ENCODE data around the gene PAX7. TPM values are rescaled to one million over a fixed set of nuclear protein-coding genes. Genes with fewer than 3 reads are reported as not detected.

PAX7 gene
- total and polyA plus RNA-seq, 2 donors (not counting 3 experiments of a cell fraction or from before 2014, with no cell fraction given) = not detected

GRCh38 chr1:18738126-18738525 lies 107.5 kb downstream of the PAX7 start:
- Histone ChIP-seq H4K20me1 (replicated peaks; ENCODE audit: control insufficient read depth, extremely low read depth, insufficient read depth, low read length) (no peaks in the 10 kb centered on the region), H3K9ac (replicated peaks; ENCODE audit: extremely low read depth, insufficient read depth, low read length) (no peak overlapping the region), H3K79me2 (ENCODE audit: control insufficient read depth, insufficient read depth, low read length) (no peaks in the 10 kb centered on the region), H3K4me3 (replicated peaks in 1 of 3; ENCODE audit: insufficient read depth in 1 of 3, low read depth in 1 of 3, low read length in 3 of 3) (no peak overlapping the region), H3K27ac (ENCODE audit: insufficient read depth, low read depth, low read length) (no peak overlapping the region), H3K4me2 (ENCODE audit: insufficient read depth, low read length) (no peak overlapping the region), H3K36me3 (ENCODE audit: control insufficient read depth in 2 of 2, extremely low read depth in 1 of 2, insufficient read depth in 2 of 2, low read length in 2 of 2) (no peaks in the 10 kb centered on the region), H3K9me3 (replicated peaks; ENCODE audit: control insufficient read depth, insufficient read depth, low read length) (no peaks in the 10 kb centered on the region), H3K4me1 (ENCODE audit: control insufficient read depth, extremely low read depth, insufficient read depth, low read length) (no peaks in the 10 kb centered on the region), H2AFZ (ENCODE audit: low read depth, low read length) (no peak overlapping the region), H3K9me1 (replicated peaks; ENCODE audit: control insufficient read depth, extremely low read depth, insufficient read depth, low read length) (no peaks in the 10 kb centered on the region), H3K27me3 (ENCODE audit: control insufficient read depth in 2 of 2, insufficient read depth in 2 of 2, low read length in 2 of 2) (no peaks in the 10 kb centered on the region)
- ChIA-PET POLR2A (no interaction called here), CTCF (no interaction called here)
- TF ChIP-seq MAX (IDR thresholded peaks at IDR 0.05; ENCODE audit: insufficient read depth, insufficient read length) (no peak), MYC (IDR thresholded peaks at IDR 0.05; ENCODE audit: low read depth, low read length) (no peak), CTCF (IDR thresholded peaks at IDR 0.05; ENCODE audit: extremely low read depth in 1 of 2, insufficient read depth in 1 of 2, low read depth in 1 of 2, low read length in 2 of 2) (no peak), EZH2 (IDR thresholded peaks at IDR 0.05; ENCODE audit: borderline replicate concordance, low read depth, low read length, severe bottlenecking) (no peak), POLR2AphosphoS5 (IDR thresholded peaks at IDR 0.05; ENCODE audit: insufficient read depth, low read depth, low read length) (no peak), GATA2 (IDR thresholded peaks at IDR 0.05; ENCODE audit: insufficient read depth, insufficient read length, low read depth, low read length) (no peak), POLR2A (IDR thresholded peaks at IDR 0.05; ENCODE audit: low read depth, low read length) (no peak)
- FAIRE-seq (no peak), DNase-seq (ENCODE audit: low read depth, low spot score) (no peak)
- intact Hi-C loops (cut with micrococcal nuclease) = no loop called here
- dilution Hi-C loops (cut with MboI; ENCODE audit: extremely low pct_ligation_motif_present, low sequenced_read_pairs) = no loop called here
- no TSS peak for BruUV-seq (replicated peaks)
